Adrenal gland (tissue), 5 donors: Measurements from ENCODE around the gene PMP22.

Experiments used
- POLR2A ChIP-seq, 2 donors: fragments of 450-650 bp; IDR thresholded peaks; one replicate each; pipeline ENCODE4 v1.6.1; 2017; ENCODE audit warnings: antibody characterized with exemption in 2 of 2, mild to moderate bottlenecking in 2 of 2, moderate library complexity in 1 of 2
- TF ChIP-seq, protein P1 (sequence below), 6 experiments: fragments of 450-650 bp in 4 of 6; fragments of 200-600 bp in 2 of 6; sonication (generic) in 1 of 6; IDR thresholded peaks; 1 replicate in 5 of 6; 2 replicates in 1 of 6; pipeline versions ENCODE4 v1.5.1 to v1.8.0; 2016 to 2021; ENCODE audit warnings: antibody characterized with exemption in 6 of 6, mild to moderate bottlenecking in 2 of 6, moderate library complexity in 1 of 6
- donor health status: DM: no; HTN: no; CAD: no.

DNA sequence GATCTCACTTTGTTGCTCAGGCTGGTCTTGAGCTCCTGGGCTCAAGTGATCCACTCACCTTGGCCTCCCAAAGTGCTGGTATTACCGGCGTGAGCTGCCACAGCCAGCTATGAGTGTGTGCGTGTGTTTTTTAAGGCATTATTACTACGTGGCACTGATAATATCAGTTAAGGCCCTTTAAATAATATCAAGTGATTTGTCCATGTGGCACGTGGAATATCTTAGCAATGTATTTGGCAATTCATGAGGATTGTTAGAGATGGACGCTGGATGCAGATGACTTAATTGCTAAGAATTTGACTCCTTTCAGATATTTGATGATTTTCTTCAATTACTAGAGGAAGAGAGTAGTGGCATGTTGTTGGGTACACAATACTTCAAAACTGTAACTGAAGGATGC lies 25.5 kb upstream of the PMP22 start:
- TF ChIP-seq POLR2A (IDR thresholded peaks at IDR 0.05), result no peak
- TF ChIP-seq, protein P1, sequence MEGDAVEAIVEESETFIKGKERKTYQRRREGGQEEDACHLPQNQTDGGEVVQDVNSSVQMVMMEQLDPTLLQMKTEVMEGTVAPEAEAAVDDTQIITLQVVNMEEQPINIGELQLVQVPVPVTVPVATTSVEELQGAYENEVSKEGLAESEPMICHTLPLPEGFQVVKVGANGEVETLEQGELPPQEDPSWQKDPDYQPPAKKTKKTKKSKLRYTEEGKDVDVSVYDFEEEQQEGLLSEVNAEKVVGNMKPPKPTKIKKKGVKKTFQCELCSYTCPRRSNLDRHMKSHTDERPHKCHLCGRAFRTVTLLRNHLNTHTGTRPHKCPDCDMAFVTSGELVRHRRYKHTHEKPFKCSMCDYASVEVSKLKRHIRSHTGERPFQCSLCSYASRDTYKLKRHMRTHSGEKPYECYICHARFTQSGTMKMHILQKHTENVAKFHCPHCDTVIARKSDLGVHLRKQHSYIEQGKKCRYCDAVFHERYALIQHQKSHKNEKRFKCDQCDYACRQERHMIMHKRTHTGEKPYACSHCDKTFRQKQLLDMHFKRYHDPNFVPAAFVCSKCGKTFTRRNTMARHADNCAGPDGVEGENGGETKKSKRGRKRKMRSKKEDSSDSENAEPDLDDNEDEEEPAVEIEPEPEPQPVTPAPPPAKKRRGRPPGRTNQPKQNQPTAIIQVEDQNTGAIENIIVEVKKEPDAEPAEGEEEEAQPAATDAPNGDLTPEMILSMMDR (IDR thresholded peaks at IDR 0.05), result no peak
